Body of pancreas (tissue), 4 donors: Measurements from ENCODE around the gene SCFD2. TPM values are rescaled to one million over a fixed set of nuclear protein-coding genes. Genes with fewer than 3 reads are reported as not detected.
"Not testable (repeated sequence)": the region's sequence is repeated elsewhere in the genome, so short reads cannot be mapped to it uniquely, and the experiment has no call there.

Source experiments
- ATAC-seq: fragments of 150-250 bp; one replicate; pipeline ENCODE4 v1.9.1; 2016
- DNase-seq, 4 donors: peaks; one replicate each; pipeline ENCODE4 v3.0.0-alpha.2; 2019
- H3K27ac ChIP-seq, 4 donors: fragments of 200-600 bp; sonication (generic); 1 replicate in 3 of 4; 2 replicates in 1 of 4; pipeline versions ENCODE4 v1.5.1 to v1.6.1; 2016 to 2019; ENCODE audit warnings: mild to moderate bottlenecking in 1 of 4, mixed read lengths in 1 of 4, moderate library complexity in 1 of 4
- H3K27me3 ChIP-seq, 2 donors: fragments of 200-600 bp; sonication (generic); one replicate each; pipeline ENCODE4 v1.6.0; 2016; ENCODE audit warnings: mild to moderate bottlenecking in 1 of 2
- H3K36me3 ChIP-seq, 2 donors: fragments of 200-600 bp; sonication (generic); replicated peaks in 1 of 2; 2 replicates each; pipeline ENCODE4 v1.5.1; 2016; ENCODE audit warnings: low read depth in 2 of 2; ENCODE audit not compliant: insufficient read depth in 1 of 2
- H3K4me1 ChIP-seq: fragments of 200-600 bp; sonication (generic); one replicate; pipeline ENCODE4 v1.6.0; 2016
- H3K4me3 ChIP-seq, 2 donors: fragments of 200-600 bp; sonication (generic); 1 replicate in 1 of 2; 2 replicates in 1 of 2; pipeline ENCODE4 v1.5.1; 2016 to 2019
- H3K9me3 ChIP-seq, 3 donors: fragments of 200-600 bp; sonication (generic); 1 replicate in 2 of 3; 2 replicates in 1 of 3; pipeline ENCODE4 v1.5.1; 2016
- CTCF ChIP-seq, 7 experiments: fragments of 450-650 bp in 4 of 7; fragments of 200-600 bp in 3 of 7; sonication (generic) in 3 of 7; IDR thresholded peaks; one replicate each; pipeline ENCODE4 v1.5.1; 2016 to 2019; ENCODE audit warnings: antibody characterized with exemption in 7 of 7
- POLR2A ChIP-seq, 3 donors: fragments of 450-650 bp; IDR thresholded peaks; one replicate each; pipeline ENCODE4 v1.6.1; 2016; ENCODE audit warnings: antibody characterized with exemption in 3 of 3, mild to moderate bottlenecking in 2 of 3
- WGBS, 2 donors: methylation state at CpG; one replicate each; pipeline ENCODE4 v1.1.5; 2017; 5-methylcytosine and 5-hydroxymethylcytosine counted together
- intact Hi-C: fragments of 100-400 bp; cut with DNase I; formaldehyde crosslinking; loops from one replicate; pipeline ENCODE4 v1.15.1; 2023
- total RNA-seq, 2 donors: library from RNA; depleted of rRNA; stranded (reverse); fragments of >200 nt; gene quantifications; one replicate each; pipeline ENCODE4 v1.1.0, GENCODE V29; 2016

Gene SCFD2
- total RNA-seq = 10 to 100 TPM; 17.9 to 53.7 TPM

- TF ChIP-seq CTCF (IDR thresholded peaks at IDR 0.05) (no peak), POLR2A (IDR thresholded peaks at IDR 0.05) (peak in 2 of 3 donors; percentile 43 to 62)
- H3K4me1 ChIP-seq = peaks cover 35% of the 10 kb centered on the region
- peak; percentile 100 for ATAC-seq
- peak within 1 kb of the TSS; percentile 67 to 91 for H3K4me3 ChIP-seq
- H3K9me3 ChIP-seq = no peaks in the 10 kb centered on the region
- H3K27me3 ChIP-seq = no peaks in the 10 kb centered on the region
- 0% methylated on average over 19 to 51 of the region's 51 CpGs for WGBS, 2 donors
- intact Hi-C loops = no loop called here
- no peaks in the 10 kb centered on the region for H3K36me3 ChIP-seq
- peak within 1 kb of the TSS in 2 of 4 donors; percentile 59 to 71 for H3K27ac ChIP-seq
- peak; percentile 96 to 99 (median 98) for DNase-seq
Observed at GRCh38 chr4:53365486-53366300, at the start of gene SCFD2. TSS of gene SCFD2 (minus strand) at chr4:53366061.

- H3K27me3 ChIP-seq, H3K4me1 ChIP-seq, H3K36me3 ChIP-seq, intact Hi-C loops, DNase-seq, H3K4me3 ChIP-seq, H3K27ac ChIP-seq, H3K9me3 ChIP-seq, ATAC-seq: not testable (repeated sequence)
- 96 to 97% methylated on average over 7 to 11 of the region's 11 CpGs for WGBS, 2 donors
Observed at GRCh38 chr4:53409479-53409878, 43.6 kb upstream of the SCFD2 start.

GRCh38 chr4:53380221-53380620 is 14.4 kb upstream of the SCFD2 start:
- no peaks in the 10 kb centered on the region for H3K9me3 ChIP-seq
- ATAC-seq (no peak), DNase-seq (no peak)
- 89 to 96% methylated on average over 4 of the region's 4 CpGs for WGBS, 2 donors
- TF ChIP-seq CTCF (IDR thresholded peaks at IDR 0.05) = no peak
- TF ChIP-seq POLR2A (IDR thresholded peaks at IDR 0.05) = no peak
- H3K27ac ChIP-seq = no peak overlapping the region
- H3K4me1 ChIP-seq = peaks cover 29% of the 10 kb centered on the region
- intact Hi-C loops = no loop called here
- no peaks in the 10 kb centered on the region for H3K27me3 ChIP-seq
- no peak overlapping the region for H3K4me3 ChIP-seq
- H3K36me3 ChIP-seq = peaks cover 5% of the 10 kb centered on the region in 2 donors

GRCh38 chr4:53378171-53378482 is 12.3 kb upstream of the SCFD2 start:
- peak overlapping the region; percentile 64 to 98 for H3K4me3 ChIP-seq
- H3K9me3 ChIP-seq = no peaks in the 10 kb centered on the region
- WGBS, 2 donors = 0 to 1% methylated on average over 10 of the region's 10 CpGs
- no peak for ATAC-seq
- peaks cover 29% of the 10 kb centered on the region for H3K4me1 ChIP-seq
- H3K27me3 ChIP-seq = no peaks in the 10 kb centered on the region
- intact Hi-C loops = no loop called here
- no peak for TF ChIP-seq POLR2A (IDR thresholded peaks at IDR 0.05)
- TF ChIP-seq CTCF (IDR thresholded peaks at IDR 0.05) = no peak
- peak overlapping the region in 3 of 4 donors; percentile 80 to 86 (median 83) for H3K27ac ChIP-seq
- no peak for DNase-seq
- H3K36me3 ChIP-seq = peaks cover 0 to 1% of the 10 kb centered on the region in 2 donors

GRCh38 chr4:53377319-53378170 is 11.7 kb upstream of the SCFD2 start, which contains the start of gene FIP1L1:
TSS of gene FIP1L1 (plus strand) at chr4:53377641. CDS start at chr4:53377839, 198 bp downstream.
- Histone ChIP-seq H3K27ac (peak within 1 kb of the TSS; percentile 78 to 86 (median 82)), H3K27me3 (no peaks in the 10 kb centered on the region), H3K36me3 (peaks cover 0 to under 1% of the 10 kb centered on the region in 2 donors), H3K9me3 (no peaks in the 10 kb centered on the region), H3K4me3 (peak within 1 kb of the TSS; percentile 64 to 98), H3K4me1 (peaks cover 29% of the 10 kb centered on the region)
- TF ChIP-seq CTCF (IDR thresholded peaks at IDR 0.05) (peak in 1 of 7 experiments; percentile 20), POLR2A (IDR thresholded peaks at IDR 0.05) (peak; percentile 59 to 85 (median 82))
- intact Hi-C loops = no loop called here
- DNase-seq (peak; percentile 97 to 98 (median 97)), ATAC-seq (peak; percentile 100)
- 0% methylated on average over 23 to 85 of the region's 85 CpGs for WGBS, 2 donors
